WTC11 (cell line): ENCODE results near the gene PBX3. TPM values are rescaled to one million over a fixed set of nuclear protein-coding genes. Genes with fewer than 3 reads are reported as not detected.

ENCODE experiments used
- ATAC-seq: fragments of 200-7000 bp; cut with Tn5 transposase; 2 replicates; pipeline ENCODE4 v1.10.0; 2021; ENCODE audit warnings: mild to moderate bottlenecking, moderate library complexity
- CTCF ChIA-PET: fragments of 300-600 bp; sonication (Branson Sonifier 250); formaldehyde crosslinking; loops from one replicate; lab custom pipeline; 2021; ENCODE audit warnings: antibody characterized with exemption; lab: Charles Lee
- POLR2A ChIA-PET: fragments of 350-600 bp; sonication (Branson Sonifier 250); formaldehyde crosslinking; loops from one replicate; lab custom pipeline; 2021; ENCODE audit warnings: antibody characterized with exemption; lab: Charles Lee
- DNase-seq: peaks from one replicate; pipeline ENCODE4 v3.0.0; 2021; ENCODE audit warnings: low spot score
- H3K27ac Mint-ChIP-seq: 2 replicates; pipeline ENCODE4 v1.8.0; 2021; ENCODE audit warnings: mixed read lengths
- H3K27me3 Mint-ChIP-seq: 2 replicates; pipeline ENCODE4 v1.8.0; 2021; ENCODE audit warnings: low read depth, mild to moderate bottlenecking, moderate library complexity, mixed read lengths
- H3K36me3 Mint-ChIP-seq: 2 replicates; pipeline ENCODE4 v1.8.0; 2021; ENCODE audit warnings: mixed read lengths
- H3K4me1 Mint-ChIP-seq: 2 replicates; pipeline ENCODE4 v1.8.0; 2022; ENCODE audit warnings: mixed read lengths
- H3K4me3 Mint-ChIP-seq: 2 replicates; pipeline ENCODE4 v1.8.0; 2021; ENCODE audit warnings: mild to moderate bottlenecking, moderate library complexity, mixed read lengths
- H3K9me3 Mint-ChIP-seq: 2 replicates; pipeline ENCODE4 v1.8.0; 2021; ENCODE audit warnings: mixed read lengths
- ATF3 ChIP-seq: sonication (generic); formaldehyde crosslinking; conservative IDR thresholded peaks from 2 replicates; pipeline ENCODE4 v1.8.1; 2022; ENCODE audit warnings: mild to moderate bottlenecking, missing genetic modification reagents
- CBFB ChIP-seq: sonication (generic); formaldehyde crosslinking; IDR thresholded peaks from 2 replicates; pipeline ENCODE4 v1.8.1; 2022; ENCODE audit warnings: mild to moderate bottlenecking, low read depth, missing genetic modification reagents
- CREB1 ChIP-seq: sonication (generic); formaldehyde crosslinking; IDR thresholded peaks from 2 replicates; pipeline ENCODE4 v1.8.0; 2023; ENCODE audit warnings: mild to moderate bottlenecking, missing genetic modification reagents
- CREM ChIP-seq: sonication (generic); formaldehyde crosslinking; IDR thresholded peaks from 2 replicates; pipeline ENCODE4 v1.8.1; 2022; ENCODE audit warnings: mild to moderate bottlenecking, missing genetic modification reagents, moderate library complexity
- E2F4 ChIP-seq: sonication (generic); formaldehyde crosslinking; IDR thresholded peaks from 2 replicates; pipeline ENCODE4 v1.8.1; 2022; ENCODE audit warnings: low read depth, mild to moderate bottlenecking, moderate library complexity, missing genetic modification reagents, borderline replicate concordance
- E2F5 ChIP-seq: sonication (generic); formaldehyde crosslinking; IDR thresholded peaks from 2 replicates; pipeline ENCODE4 v1.8.1; 2022; ENCODE audit warnings: mild to moderate bottlenecking, moderate library complexity, missing genetic modification reagents
- ELF4 ChIP-seq: sonication (generic); formaldehyde crosslinking; IDR thresholded peaks from 2 replicates; pipeline ENCODE4 v1.8.1; 2022; ENCODE audit warnings: low read depth, mild to moderate bottlenecking, moderate library complexity, missing genetic modification reagents
- EMX1 ChIP-seq: fragments of 250-450 bp; sonication (Bioruptor Pico); IDR thresholded peaks from 2 replicates; pipeline ENCODE4 v1.8.0; 2021; ENCODE audit warnings: mild to moderate bottlenecking
- FOXK1 ChIP-seq: sonication (generic); formaldehyde crosslinking; IDR thresholded peaks from 2 replicates; pipeline ENCODE4 v1.8.0; 2022; ENCODE audit warnings: mild to moderate bottlenecking, moderate library complexity, missing genetic modification reagents
- GABPB1 ChIP-seq: sonication (generic); formaldehyde crosslinking; IDR thresholded peaks from 2 replicates; pipeline ENCODE4 v1.8.1; 2023; ENCODE audit warnings: mild to moderate bottlenecking, missing genetic modification reagents
- GRHL2 ChIP-seq: fragments of 250-450 bp; sonication (Bioruptor Pico); IDR thresholded peaks from 2 replicates; pipeline ENCODE4 v1.8.0; 2022; ENCODE audit warnings: mild to moderate bottlenecking, moderate library complexity; ENCODE audit not compliant: insufficient replicate concordance, severe bottlenecking
- JAZF1 ChIP-seq: fragments of 250-450 bp; sonication (Bioruptor Pico); IDR thresholded peaks from 2 replicates; pipeline ENCODE4 v1.9.0; 2021; ENCODE audit warnings: moderate library complexity, mild to moderate bottlenecking, inconsistent platforms
- MAX ChIP-seq: sonication (generic); formaldehyde crosslinking; IDR thresholded peaks from 2 replicates; pipeline ENCODE4 v1.8.0; 2022; ENCODE audit warnings: mild to moderate bottlenecking, missing genetic modification reagents
- MXD4 ChIP-seq: fragments of 250-450 bp; sonication (Bioruptor Pico); IDR thresholded peaks from 2 replicates; pipeline ENCODE4 v1.8.0; 2021; ENCODE audit warnings: mild to moderate bottlenecking, moderate library complexity, borderline replicate concordance
- MYBL2 ChIP-seq: sonication (generic); formaldehyde crosslinking; IDR thresholded peaks from 2 replicates; pipeline ENCODE4 v1.8.1; 2023; ENCODE audit warnings: mild to moderate bottlenecking, moderate library complexity, missing genetic modification reagents
- NFYB ChIP-seq: sonication (generic); formaldehyde crosslinking; conservative IDR thresholded peaks from 2 replicates; pipeline ENCODE4 v1.8.0; 2022; ENCODE audit warnings: low read depth, missing genetic modification reagents
- NR1H2 ChIP-seq: sonication (generic); formaldehyde crosslinking; IDR thresholded peaks from 2 replicates; pipeline ENCODE4 v1.9.0; 2021; ENCODE audit warnings: mild to moderate bottlenecking, moderate library complexity, missing genetic modification reagents
- RORB ChIP-seq: fragments of 250-450 bp; sonication (Bioruptor Pico); IDR thresholded peaks from 2 replicates; pipeline ENCODE4 v1.9.0; 2021; ENCODE audit warnings: mild to moderate bottlenecking
- SMAD4 ChIP-seq: sonication (generic); formaldehyde crosslinking; IDR thresholded peaks from 2 replicates; pipeline ENCODE4 v1.8.0; 2022; ENCODE audit warnings: mild to moderate bottlenecking, missing genetic modification reagents
- SOX15 ChIP-seq: fragments of 250-450 bp; sonication (Bioruptor Pico); IDR thresholded peaks from 2 replicates; pipeline ENCODE4 v1.9.0; 2021; ENCODE audit warnings: mild to moderate bottlenecking
- STAT6 ChIP-seq: sonication (generic); formaldehyde crosslinking; conservative IDR thresholded peaks from 2 replicates; pipeline ENCODE4 v1.8.1; 2023; ENCODE audit warnings: mild to moderate bottlenecking, low read depth, missing genetic modification reagents, moderate library complexity
- TCF7 ChIP-seq: sonication (generic); formaldehyde crosslinking; IDR thresholded peaks from 2 replicates; pipeline ENCODE4 v1.8.0; 2022; ENCODE audit warnings: mild to moderate bottlenecking, low read depth, missing genetic modification reagents, moderate library complexity
- TEAD4 ChIP-seq: sonication (generic); formaldehyde crosslinking; IDR thresholded peaks from 2 replicates; pipeline ENCODE4 v1.8.0; 2022; ENCODE audit warnings: mild to moderate bottlenecking, missing genetic modification reagents
- ZBTB21 ChIP-seq: sonication (generic); formaldehyde crosslinking; IDR thresholded peaks from 2 replicates; pipeline ENCODE4 v1.8.1; 2023; ENCODE audit warnings: mild to moderate bottlenecking, missing genetic modification reagents, borderline replicate concordance
- ZBTB43 ChIP-seq: sonication (generic); formaldehyde crosslinking; IDR thresholded peaks from 2 replicates; pipeline ENCODE4 v1.8.1; 2023; ENCODE audit warnings: mild to moderate bottlenecking, missing genetic modification reagents
- ZNF219 ChIP-seq: sonication (generic); formaldehyde crosslinking; IDR thresholded peaks from 2 replicates; pipeline ENCODE4 v1.8.0; 2023; ENCODE audit warnings: missing genetic modification reagents, mild to moderate bottlenecking, borderline replicate concordance
- ZNF263 ChIP-seq: sonication (generic); formaldehyde crosslinking; IDR thresholded peaks from 2 replicates; pipeline ENCODE4 v1.8.1; 2022; ENCODE audit warnings: low read depth, mild to moderate bottlenecking, moderate library complexity, missing genetic modification reagents
- ZNF396 ChIP-seq: fragments of 250-450 bp; sonication (Bioruptor Pico); IDR thresholded peaks from 2 replicates; pipeline ENCODE4 v1.8.0; 2021; ENCODE audit warnings: mild to moderate bottlenecking, moderate library complexity, borderline replicate concordance
- ZNF512 ChIP-seq: sonication (generic); formaldehyde crosslinking; IDR thresholded peaks from 2 replicates; pipeline ENCODE4 v1.8.1; 2022; ENCODE audit warnings: missing genetic modification reagents, borderline replicate concordance
- total RNA-seq: library from RNA; stranded (reverse); gene quantifications from 3 replicates; pipeline ENCODE4 v1.2.3, GENCODE V29; 2021

PBX3 gene
- total RNA-seq, 1 experiment from 2014 or later: 48.5 TPM

GRCh38 chr9:125996791-125997190 lies 249.6 kb downstream of the PBX3 start:
- Mint-ChIP-seq H3K4me3 (no peak overlapping the region), H3K36me3 (no peaks in the 10 kb centered on the region), H3K27ac (no peak overlapping the region), H3K27me3 (no peaks in the 10 kb centered on the region), H3K9me3 (no peaks in the 10 kb centered on the region), H3K4me1 (0 out of 2 replicates have a peak, but pooled peaks cover 4% of the 10 kb centered on the region)
- no peak for DNase-seq
- no peak for ATAC-seq
- TF ChIP-seq EMX1: no peak
- TF ChIP-seq NFYB (CRISPR knock-in tag): no peak
- no peak for TF ChIP-seq FOXK1 (CRISPR knock-in tag)
- TF ChIP-seq ZNF219 (CRISPR knock-in tag): no peak
- TF ChIP-seq ZNF263 (CRISPR knock-in tag): no peak
- no peak for TF ChIP-seq MAX (CRISPR knock-in tag)
- no peak for TF ChIP-seq TEAD4
- TF ChIP-seq ZNF396 (CRISPR knock-in tag): no peak
- TF ChIP-seq JAZF1 (CRISPR knock-in tag): no peak
- no peak for TF ChIP-seq MXD4
- TF ChIP-seq SOX15: no peak
- TF ChIP-seq CREB1 (CRISPR knock-in tag): no peak
- no peak for TF ChIP-seq TCF7 (CRISPR knock-in tag)
- no peak for TF ChIP-seq SMAD4 (CRISPR knock-in tag)
- POLR2A ChIA-PET: no interaction called here
- CTCF ChIA-PET: no interaction called here

- ATAC-seq: no peak
- Mint-ChIP-seq H3K4me3 (no peak overlapping the region), H3K9me3 (no peaks in the 10 kb centered on the region), H3K36me3 (no peaks in the 10 kb centered on the region), H3K27ac (no peak overlapping the region), H3K4me1 (0 out of 2 replicates have a peak, but pooled peaks cover 4% of the 10 kb centered on the region), H3K27me3 (no peaks in the 10 kb centered on the region)
- ChIA-PET CTCF (interaction anchor here (1.4 kb wide), 1 partner anchor 52 kb away, joined by 4 read pairs; no protein-coding TSS in a partner anchor), POLR2A (no interaction called here)
- no peak for DNase-seq
- TF ChIP-seq ZNF512 (CRISPR knock-in tag): no peak
- TF ChIP-seq ATF3 (CRISPR knock-in tag): no peak
- no peak for TF ChIP-seq ZBTB43 (CRISPR knock-in tag)
- TF ChIP-seq NFYB (CRISPR knock-in tag): no peak
- no peak for TF ChIP-seq CBFB (CRISPR knock-in tag)
- no peak for TF ChIP-seq ZBTB21
- TF ChIP-seq GABPB1 (CRISPR knock-in tag): no peak
- TF ChIP-seq STAT6 (CRISPR knock-in tag): no peak
- no peak for TF ChIP-seq GRHL2 (CRISPR knock-in tag)
- no peak for TF ChIP-seq MYBL2 (CRISPR knock-in tag)
- TF ChIP-seq ELF4 (CRISPR knock-in tag): no peak
- TF ChIP-seq NR1H2 (CRISPR knock-in tag): no peak
- TF ChIP-seq E2F4 (CRISPR knock-in tag): no peak
- no peak for TF ChIP-seq CREM (CRISPR knock-in tag)
- TF ChIP-seq E2F5: no peak
- no peak for TF ChIP-seq TCF7 (CRISPR knock-in tag)
- no peak for TF ChIP-seq RORB (CRISPR knock-in tag)
Observed at GRCh38 chr9:125997196-125997823, 250.1 kb downstream of the PBX3 start.
